ENCODE results near the gene NFKBIZ.

The NFKBIZ gene

GRCh38 chr3:101827211-101828174, 21.8 kb upstream of the NFKBIZ start:
- peak overlapping the region; percentile 88 for H3K27ac ChIP-seq
- no peaks in the 10 kb centered on the region for H3K27me3 ChIP-seq (replicated peaks)
- peak overlapping the region; percentile 63 for H3K4me3 ChIP-seq (ENCODE audit: low read depth, low read length)
- TF ChIP-seq CTCF (IDR thresholded peaks at IDR 0.05; ENCODE audit: low read depth, low read length, missing control alignments): no peak
- in situ Hi-C loops (cut with HindIII; ENCODE audit: low pct_ligation_motif_present, low sequenced_read_pairs): no loop called here
- H3K36me3 ChIP-seq (replicated peaks): no peaks in the 10 kb centered on the region
- DNase-seq: peak; percentile 88

GRCh38 chr3:101828276-101828675, 21.0 kb upstream of the NFKBIZ start:
- Histone ChIP-seq H3K36me3 (replicated peaks) (no peaks in the 10 kb centered on the region), H3K27ac (peak overlapping the region; percentile 88), H3K4me3 (ENCODE audit: low read depth, low read length) (peak overlapping the region; percentile 63), H3K27me3 (replicated peaks) (no peaks in the 10 kb centered on the region)
- in situ Hi-C loops (cut with HindIII; ENCODE audit: low pct_ligation_motif_present, low sequenced_read_pairs): no loop called here
- TF ChIP-seq CTCF (IDR thresholded peaks at IDR 0.05; ENCODE audit: low read depth, low read length, missing control alignments): no peak
- no peak for DNase-seq

GRCh38 chr3:101828691-101829436, 20.4 kb upstream of the NFKBIZ start:
- in situ Hi-C loops (cut with HindIII; ENCODE audit: low pct_ligation_motif_present, low sequenced_read_pairs): no loop called here
- TF ChIP-seq CTCF (IDR thresholded peaks at IDR 0.05; ENCODE audit: low read depth, low read length, missing control alignments): no peak
- peak; percentile 70 for DNase-seq

DNA sequence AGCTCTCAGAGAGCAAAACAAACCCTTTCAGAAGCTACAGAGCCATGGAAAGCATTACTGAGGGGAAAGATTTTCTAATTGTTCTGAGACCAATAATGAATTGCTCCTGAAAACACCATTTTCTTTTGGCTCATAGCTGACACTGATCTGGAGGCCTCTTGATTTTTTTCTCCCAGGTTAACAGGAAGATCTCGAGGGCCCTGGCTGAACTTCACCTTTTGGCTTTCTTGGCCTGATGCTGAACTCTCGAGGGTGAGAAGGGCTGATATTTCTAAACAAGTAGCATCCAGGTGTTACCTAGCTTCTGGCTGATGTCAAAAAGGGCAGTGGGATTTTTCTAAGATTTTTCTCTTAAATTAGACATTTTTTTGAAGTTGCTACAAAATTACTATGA, 19.9 kb upstream of the NFKBIZ start:
- no peak for TF ChIP-seq CTCF (IDR thresholded peaks at IDR 0.05; ENCODE audit: low read depth, low read length, missing control alignments)
- Histone ChIP-seq H3K27ac (no peak overlapping the region), H3K4me3 (ENCODE audit: low read depth, low read length) (peak overlapping the region; percentile 36), H3K27me3 (replicated peaks) (no peaks in the 10 kb centered on the region), H3K36me3 (replicated peaks) (no peaks in the 10 kb centered on the region)
- in situ Hi-C loops (cut with HindIII; ENCODE audit: low pct_ligation_motif_present, low sequenced_read_pairs): no loop called here
- DNase-seq: no peak

More at GRCh38 chr3:101828691-101829436, 20.4 kb upstream of the NFKBIZ start:
- Histone ChIP-seq H3K36me3 (replicated peaks) (no peaks in the 10 kb centered on the region), H3K27ac (peak overlapping the region; percentile 88), H3K27me3 (replicated peaks) (no peaks in the 10 kb centered on the region), H3K4me3 (ENCODE audit: low read depth, low read length) (peak overlapping the region; percentile 63)

DNA sequence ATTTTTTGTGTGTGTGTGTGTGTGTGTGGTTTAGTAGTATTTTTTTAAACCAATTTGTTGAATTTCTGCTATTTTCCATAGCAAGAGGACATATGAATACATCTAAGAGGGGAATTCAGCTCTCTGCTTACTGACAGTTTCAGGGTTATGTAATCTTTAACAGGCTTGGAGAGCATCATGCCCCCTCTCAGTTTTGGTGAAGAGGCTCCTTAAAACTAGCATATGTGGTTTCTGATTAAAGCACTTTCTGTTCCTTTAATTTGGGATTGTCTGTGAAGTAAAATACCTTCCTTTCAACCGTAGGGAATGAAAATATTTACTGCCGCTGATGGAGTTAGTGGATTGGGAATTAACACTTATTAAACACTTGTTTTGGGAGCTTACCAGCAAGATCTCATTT, 19.4 kb upstream of the NFKBIZ start:
- in situ Hi-C loops (cut with HindIII; ENCODE audit: low pct_ligation_motif_present, low sequenced_read_pairs): no loop called here
- no peak overlapping the region for H3K27ac ChIP-seq
- H3K4me3 ChIP-seq (ENCODE audit: low read depth, low read length): no peak overlapping the region
- no peak for DNase-seq
- H3K27me3 ChIP-seq (replicated peaks): no peaks in the 10 kb centered on the region
- H3K36me3 ChIP-seq (replicated peaks): no peaks in the 10 kb centered on the region
- no peak for TF ChIP-seq CTCF (IDR thresholded peaks at IDR 0.05; ENCODE audit: low read depth, low read length, missing control alignments)

Data from brain microvascular endothelial cell (primary cell).